ENCODE data around the gene MESP2. TPM values are rescaled to one million over a fixed set of nuclear protein-coding genes. Genes with fewer than 3 reads are reported as not detected.

The MESP2 gene
- total and polyA plus RNA-seq, 2 of the 13 experiments (the other 11 are each of a cell fraction or from before 2014, with no cell fraction given): not detected

DNA sequence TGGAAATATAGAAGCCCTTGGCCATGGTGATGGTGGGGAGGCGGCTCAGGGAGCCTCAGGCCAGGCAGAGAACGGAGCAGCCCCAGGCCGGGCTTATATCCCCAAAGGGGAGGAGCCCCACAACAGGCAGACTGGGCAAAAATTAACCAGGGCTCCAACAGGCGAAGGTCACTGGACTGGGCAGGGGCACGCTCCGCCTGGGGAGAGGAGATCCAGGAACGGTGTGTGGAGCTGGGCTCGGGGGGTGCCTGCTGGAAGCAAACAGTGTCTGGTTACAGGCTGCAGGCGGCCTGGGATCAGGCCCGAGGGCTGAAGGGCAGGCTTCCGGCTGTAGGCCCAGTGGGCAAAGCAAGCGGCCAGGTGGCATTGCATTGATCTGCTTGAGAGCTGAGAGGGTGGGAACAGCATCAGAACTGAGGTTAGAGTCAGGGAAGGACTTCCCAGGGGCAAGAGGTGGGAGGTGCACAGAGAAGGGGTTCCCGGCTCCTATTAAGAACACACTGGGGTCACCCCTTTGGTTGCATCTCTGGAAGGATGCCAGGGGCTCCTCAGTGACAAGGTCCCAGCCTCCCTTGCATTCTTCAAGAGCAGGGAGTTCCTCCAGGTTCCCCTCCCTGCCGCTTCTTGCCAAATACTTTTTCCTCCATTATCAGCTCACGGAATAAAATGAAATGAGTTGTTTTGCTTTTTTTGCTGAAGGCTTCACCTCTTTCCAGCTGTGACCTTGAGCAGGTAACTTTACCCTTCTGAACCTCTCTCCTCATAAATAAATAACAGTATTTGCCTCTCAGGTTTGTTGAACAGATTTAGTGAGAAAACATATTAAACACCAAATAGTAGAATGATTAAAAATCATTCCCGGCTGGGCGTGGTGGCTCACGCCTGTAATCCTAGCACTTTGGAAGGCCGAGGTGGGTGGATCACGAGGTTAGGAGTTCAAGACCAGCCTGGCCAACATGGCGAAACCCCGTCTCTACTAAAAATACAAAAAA is 30.7 kb downstream of the MESP2 start (continued):
- TF ChIP-seq, protein P1, sequence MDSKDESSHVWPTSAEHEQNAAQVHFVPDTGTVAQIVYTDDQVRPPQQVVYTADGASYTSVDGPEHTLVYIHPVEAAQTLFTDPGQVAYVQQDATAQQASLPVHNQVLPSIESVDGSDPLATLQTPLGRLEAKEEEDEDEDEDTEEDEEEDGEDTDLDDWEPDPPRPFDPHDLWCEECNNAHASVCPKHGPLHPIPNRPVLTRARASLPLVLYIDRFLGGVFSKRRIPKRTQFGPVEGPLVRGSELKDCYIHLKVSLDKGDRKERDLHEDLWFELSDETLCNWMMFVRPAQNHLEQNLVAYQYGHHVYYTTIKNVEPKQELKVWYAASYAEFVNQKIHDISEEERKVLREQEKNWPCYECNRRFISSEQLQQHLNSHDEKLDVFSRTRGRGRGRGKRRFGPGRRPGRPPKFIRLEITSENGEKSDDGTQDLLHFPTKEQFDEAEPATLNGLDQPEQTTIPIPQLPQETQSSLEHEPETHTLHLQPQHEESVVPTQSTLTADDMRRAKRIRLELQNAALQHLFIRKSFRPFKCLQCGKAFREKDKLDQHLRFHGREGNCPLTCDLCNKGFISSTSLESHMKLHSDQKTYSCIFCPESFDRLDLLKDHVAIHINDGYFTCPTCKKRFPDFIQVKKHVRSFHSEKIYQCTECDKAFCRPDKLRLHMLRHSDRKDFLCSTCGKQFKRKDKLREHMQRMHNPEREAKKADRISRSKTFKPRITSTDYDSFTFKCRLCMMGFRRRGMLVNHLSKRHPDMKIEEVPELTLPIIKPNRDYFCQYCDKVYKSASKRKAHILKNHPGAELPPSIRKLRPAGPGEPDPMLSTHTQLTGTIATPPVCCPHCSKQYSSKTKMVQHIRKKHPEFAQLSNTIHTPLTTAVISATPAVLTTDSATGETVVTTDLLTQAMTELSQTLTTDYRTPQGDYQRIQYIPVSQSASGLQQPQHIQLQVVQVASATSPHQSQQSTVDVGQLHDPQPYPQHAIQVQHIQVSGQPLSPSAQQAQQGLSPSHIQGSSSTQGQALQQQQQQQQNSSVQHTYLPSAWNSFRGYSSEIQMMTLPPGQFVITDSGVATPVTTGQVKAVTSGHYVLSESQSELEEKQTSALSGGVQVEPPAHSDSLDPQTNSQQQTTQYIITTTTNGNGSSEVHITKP (CRISPR knock-in tag; IDR thresholded peaks at IDR 0.05; ENCODE audit: low read depth): peak; percentile 79
- TF ChIP-seq TOE1 (CRISPR knock-in tag; IDR thresholded peaks at IDR 0.05) (no peak; the same call in 1 of the 2 replicates), SRF (IDR thresholded peaks at IDR 0.05; ENCODE audit: low read depth, low read length) (no peak), SP5 (CRISPR knock-in tag; IDR thresholded peaks at IDR 0.05; ENCODE audit: borderline replicate concordance, low read depth) (peak; percentile 87), SETDB1 (CRISPR knock-in tag; IDR thresholded peaks at IDR 0.05; ENCODE audit: borderline replicate concordance) (no peak), AHR (CRISPR knock-in tag; IDR thresholded peaks at IDR 0.05) (no peak), ZNF772 (CRISPR knock-in tag; IDR thresholded peaks at IDR 0.05) (peak; percentile 61; the same call in 1 of the 2 replicates), BRD4 (CRISPR knock-in tag; IDR thresholded peaks at IDR 0.05) (no peak), ZNF629 (CRISPR knock-in tag; conservative IDR thresholded peaks at IDR 0.05) (peak; percentile 54), NR1H2 (CRISPR knock-in tag; IDR thresholded peaks at IDR 0.05; ENCODE audit: borderline replicate concordance, low read depth) (no peak), ZFP41 (CRISPR knock-in tag; IDR thresholded peaks at IDR 0.05; ENCODE audit: borderline replicate concordance) (no peak), ZNF549 (CRISPR knock-in tag; IDR thresholded peaks at IDR 0.05) (no peak), DNMT3B (CRISPR knock-in tag; conservative IDR thresholded peaks at IDR 0.05) (no peak), ZNF790 (CRISPR knock-in tag; IDR thresholded peaks at IDR 0.05; ENCODE audit: borderline replicate concordance) (0 out of 2 replicates have a peak, but pooled peaks have one; percentile 48)
- TF ChIP-seq, protein P2, sequence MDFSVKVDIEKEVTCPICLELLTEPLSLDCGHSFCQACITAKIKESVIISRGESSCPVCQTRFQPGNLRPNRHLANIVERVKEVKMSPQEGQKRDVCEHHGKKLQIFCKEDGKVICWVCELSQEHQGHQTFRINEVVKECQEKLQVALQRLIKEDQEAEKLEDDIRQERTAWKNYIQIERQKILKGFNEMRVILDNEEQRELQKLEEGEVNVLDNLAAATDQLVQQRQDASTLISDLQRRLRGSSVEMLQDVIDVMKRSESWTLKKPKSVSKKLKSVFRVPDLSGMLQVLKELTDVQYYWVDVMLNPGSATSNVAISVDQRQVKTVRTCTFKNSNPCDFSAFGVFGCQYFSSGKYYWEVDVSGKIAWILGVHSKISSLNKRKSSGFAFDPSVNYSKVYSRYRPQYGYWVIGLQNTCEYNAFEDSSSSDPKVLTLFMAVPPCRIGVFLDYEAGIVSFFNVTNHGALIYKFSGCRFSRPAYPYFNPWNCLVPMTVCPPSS (IDR thresholded peaks at IDR 0.05): no peak
- TF ChIP-seq, protein P3, sequence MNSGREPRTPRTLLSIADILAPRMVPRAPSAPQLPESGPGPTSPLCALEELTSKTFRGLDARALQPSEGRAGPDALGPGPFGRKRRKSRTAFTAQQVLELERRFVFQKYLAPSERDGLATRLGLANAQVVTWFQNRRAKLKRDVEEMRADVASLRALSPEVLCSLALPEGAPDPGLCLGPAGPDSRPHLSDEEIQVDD (CRISPR knock-in tag; IDR thresholded peaks at IDR 0.05; ENCODE audit: borderline replicate concordance): no peak
- TF ChIP-seq, protein P4, sequence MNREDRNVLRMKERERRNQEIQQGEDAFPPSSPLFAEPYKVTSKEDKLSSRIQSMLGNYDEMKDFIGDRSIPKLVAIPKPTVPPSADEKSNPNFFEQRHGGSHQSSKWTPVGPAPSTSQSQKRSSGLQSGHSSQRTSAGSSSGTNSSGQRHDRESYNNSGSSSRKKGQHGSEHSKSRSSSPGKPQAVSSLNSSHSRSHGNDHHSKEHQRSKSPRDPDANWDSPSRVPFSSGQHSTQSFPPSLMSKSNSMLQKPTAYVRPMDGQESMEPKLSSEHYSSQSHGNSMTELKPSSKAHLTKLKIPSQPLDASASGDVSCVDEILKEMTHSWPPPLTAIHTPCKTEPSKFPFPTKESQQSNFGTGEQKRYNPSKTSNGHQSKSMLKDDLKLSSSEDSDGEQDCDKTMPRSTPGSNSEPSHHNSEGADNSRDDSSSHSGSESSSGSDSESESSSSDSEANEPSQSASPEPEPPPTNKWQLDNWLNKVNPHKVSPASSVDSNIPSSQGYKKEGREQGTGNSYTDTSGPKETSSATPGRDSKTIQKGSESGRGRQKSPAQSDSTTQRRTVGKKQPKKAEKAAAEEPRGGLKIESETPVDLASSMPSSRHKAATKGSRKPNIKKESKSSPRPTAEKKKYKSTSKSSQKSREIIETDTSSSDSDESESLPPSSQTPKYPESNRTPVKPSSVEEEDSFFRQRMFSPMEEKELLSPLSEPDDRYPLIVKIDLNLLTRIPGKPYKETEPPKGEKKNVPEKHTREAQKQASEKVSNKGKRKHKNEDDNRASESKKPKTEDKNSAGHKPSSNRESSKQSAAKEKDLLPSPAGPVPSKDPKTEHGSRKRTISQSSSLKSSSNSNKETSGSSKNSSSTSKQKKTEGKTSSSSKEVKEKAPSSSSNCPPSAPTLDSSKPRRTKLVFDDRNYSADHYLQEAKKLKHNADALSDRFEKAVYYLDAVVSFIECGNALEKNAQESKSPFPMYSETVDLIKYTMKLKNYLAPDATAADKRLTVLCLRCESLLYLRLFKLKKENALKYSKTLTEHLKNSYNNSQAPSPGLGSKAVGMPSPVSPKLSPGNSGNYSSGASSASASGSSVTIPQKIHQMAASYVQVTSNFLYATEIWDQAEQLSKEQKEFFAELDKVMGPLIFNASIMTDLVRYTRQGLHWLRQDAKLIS (CRISPR knock-in tag; IDR thresholded peaks at IDR 0.05): no peak
- TF ChIP-seq, protein P5, sequence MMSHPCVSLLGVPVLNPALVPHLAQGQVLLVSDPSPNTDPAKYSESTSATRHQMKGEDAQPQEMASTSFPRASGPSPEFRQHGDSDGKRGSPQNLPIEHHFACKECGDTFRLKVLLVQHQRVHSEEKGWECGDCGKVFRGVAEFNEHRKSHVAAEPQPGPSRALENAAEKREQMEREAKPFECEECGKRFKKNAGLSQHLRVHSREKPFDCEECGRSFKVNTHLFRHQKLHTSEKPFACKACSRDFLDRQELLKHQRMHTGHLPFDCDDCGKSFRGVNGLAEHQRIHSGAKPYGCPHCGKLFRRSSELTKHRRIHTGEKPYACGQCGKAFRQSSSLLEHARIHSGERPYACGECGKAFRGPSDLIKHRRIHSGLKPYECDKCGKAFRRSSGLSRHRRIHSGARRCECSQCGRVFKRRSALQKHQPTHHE (CRISPR knock-in tag; IDR thresholded peaks at IDR 0.05; ENCODE audit: borderline replicate concordance): peak; percentile 84; the same call in 1 of the 2 replicates
